Activated naive CD8-positive, alpha-beta T cell treated with anti-CD3 and anti-CD28 coated beads, Interleukin-2, amount 10 ng/mL, durations not matched to agents 7 days and 5 days (primary cell): Measurements from ENCODE around the gene ZBTB48. TPM values are rescaled to one million over a fixed set of nuclear protein-coding genes. Genes with fewer than 3 reads are reported as not detected.

Experiments
- ATAC-seq: fragments of 150-1000 bp; cut with Tn5 transposase; one replicate; pipeline ENCODE4 v1.10.0; 2021; ENCODE audit warnings: low read depth, moderate library complexity
- POLR2A ChIA-PET: fragments of 350-600 bp; sonication (Branson Sonifier 250); formaldehyde crosslinking; loops from one replicate; lab custom pipeline; 2021; ENCODE audit warnings: antibody characterized with exemption; lab: Charles Lee
- DNase-seq: peaks from one replicate; pipeline ENCODE4 v3.0.0; 2021
- H3K27ac Mint-ChIP-seq: one replicate; pipeline ENCODE4 v1.8.0; 2022; ENCODE audit warnings: mild to moderate bottlenecking, mixed read lengths
- H3K27me3 Mint-ChIP-seq: one replicate; pipeline ENCODE4 v1.8.0; 2022; ENCODE audit warnings: mild to moderate bottlenecking, moderate library complexity, mixed read lengths
- H3K36me3 Mint-ChIP-seq: one replicate; pipeline ENCODE4 v1.8.0; 2021; ENCODE audit warnings: mild to moderate bottlenecking, mixed read lengths
- H3K4me1 Mint-ChIP-seq: one replicate; pipeline ENCODE4 v1.8.0; 2021; ENCODE audit warnings: mixed read lengths
- H3K4me3 Mint-ChIP-seq: one replicate; pipeline ENCODE4 v1.8.0; 2022; ENCODE audit warnings: mild to moderate bottlenecking, moderate library complexity, mixed read lengths
- H3K9me3 Mint-ChIP-seq: one replicate; pipeline ENCODE4 v1.8.0; 2021; ENCODE audit warnings: mixed read lengths
- total RNA-seq, 2 experiments: library from RNA; stranded (reverse); gene quantifications; one replicate each; pipeline ENCODE4 v1.2.3, GENCODE V29; 2021

ZBTB48 gene
- total RNA-seq, 2 experiments from 2014 or later, result 42.7 to 52.9 TPM

GRCh38 chr1:6614929-6615785, 35.4 kb downstream of the ZBTB48 start:
- POLR2A ChIA-PET, result interaction anchor here (1.0 to 1.1 kb wide), 3 partner anchors 12 to 35 kb away, joined by 3 to 4 read pairs (median 3); partner anchors contain the start of gene ZBTB48
- peak overlapping the region; percentile 75 for H3K4me3 Mint-ChIP-seq
- H3K27ac Mint-ChIP-seq, result peak overlapping the region; percentile 60
- peaks cover 16% of the 10 kb centered on the region for H3K36me3 Mint-ChIP-seq
- no peak for ATAC-seq
- H3K4me1 Mint-ChIP-seq, result peaks cover 17% of the 10 kb centered on the region
- H3K9me3 Mint-ChIP-seq, result no peaks in the 10 kb centered on the region
- no peaks in the 10 kb centered on the region for H3K27me3 Mint-ChIP-seq
- DNase-seq, result peak; percentile 49

- no peak overlapping the region for H3K27ac Mint-ChIP-seq
- ATAC-seq (no peak), DNase-seq (no peak)
- POLR2A ChIA-PET, result no interaction called here
- no peaks in the 10 kb centered on the region for H3K9me3 Mint-ChIP-seq
- H3K4me3 Mint-ChIP-seq, result no peak overlapping the region
- peaks cover 21% of the 10 kb centered on the region for H3K36me3 Mint-ChIP-seq
- peaks cover 9% of the 10 kb centered on the region for H3K4me1 Mint-ChIP-seq
- no peaks in the 10 kb centered on the region for H3K27me3 Mint-ChIP-seq
These were observed 39.3 kb downstream of the ZBTB48 start for GRCh38 chr1:6619045-6619444.

GRCh38 chr1:6621429-6622391, 41.9 kb downstream of the ZBTB48 start:
- Mint-ChIP-seq H3K27ac (no peak overlapping the region), H3K27me3 (no peaks in the 10 kb centered on the region), H3K9me3 (no peaks in the 10 kb centered on the region), H3K4me3 (no peak overlapping the region), H3K36me3 (peaks cover 18% of the 10 kb centered on the region), H3K4me1 (peaks cover 15% of the 10 kb centered on the region)
- ATAC-seq (no peak), DNase-seq (no peak)
- POLR2A ChIA-PET, result no interaction called here

- H3K4me1 Mint-ChIP-seq, result peaks cover 23% of the 10 kb centered on the region
- H3K36me3 Mint-ChIP-seq, result peaks cover 18% of the 10 kb centered on the region
- no peaks in the 10 kb centered on the region for H3K9me3 Mint-ChIP-seq
- POLR2A ChIA-PET, result no interaction called here
- DNase-seq, result no peak
- no peak for ATAC-seq
- no peak overlapping the region for H3K4me3 Mint-ChIP-seq
- no peak overlapping the region for H3K27ac Mint-ChIP-seq
- no peaks in the 10 kb centered on the region for H3K27me3 Mint-ChIP-seq
These were observed 42.8 kb downstream of the ZBTB48 start for GRCh38 chr1:6622396-6623152.

- no peak for DNase-seq
- H3K4me1 Mint-ChIP-seq, result peaks cover 28% of the 10 kb centered on the region
- ATAC-seq, result no peak
- POLR2A ChIA-PET, result interaction anchor here (0.6 to 1.9 kb wide), 3 partner anchors 21 to 162 kb away, joined by 3 to 5 read pairs (median 3); partner anchors contain the start of gene KLHL21
- H3K4me3 Mint-ChIP-seq, result no peak overlapping the region
- no peak overlapping the region for H3K27ac Mint-ChIP-seq
- peaks cover 22% of the 10 kb centered on the region for H3K36me3 Mint-ChIP-seq
- H3K9me3 Mint-ChIP-seq, result no peaks in the 10 kb centered on the region
- H3K27me3 Mint-ChIP-seq, result no peaks in the 10 kb centered on the region
These were observed 43.6 kb downstream of the ZBTB48 start for GRCh38 chr1:6623269-6623965.

- Mint-ChIP-seq H3K36me3 (peaks cover 20% of the 10 kb centered on the region), H3K4me1 (peaks cover 29% of the 10 kb centered on the region)
These were observed 45.2 kb downstream of the ZBTB48 start, which contains the start of gene THAP3 for GRCh38 chr1:6624710-6625583. TSS of gene THAP3 (plus strand) at chr1:6624868. CDS start at chr1:6625219, 351 bp downstream.

GRCh38 chr1:6625584-6626149, 45.9 kb downstream of the ZBTB48 start:
- Mint-ChIP-seq H3K27ac (peak overlapping the region; percentile 86), H3K4me1 (peaks cover 29% of the 10 kb centered on the region), H3K9me3 (no peaks in the 10 kb centered on the region), H3K4me3 (peak overlapping the region; percentile 91), H3K36me3 (peaks cover 18% of the 10 kb centered on the region), H3K27me3 (no peaks in the 10 kb centered on the region)
- no peak for ATAC-seq
- no peak for DNase-seq
- POLR2A ChIA-PET, result interaction anchor here (0.7 to 1.4 kb wide), 3 partner anchors 21 to 80 kb away, joined by 3 to 6 read pairs (median 3); no protein-coding TSS in a partner anchor

More at GRCh38 chr1:6624710-6625583, 45.2 kb downstream of the ZBTB48 start, which contains the start of gene THAP3:
- H3K9me3 Mint-ChIP-seq, result no peaks in the 10 kb centered on the region
- POLR2A ChIA-PET, result interaction anchor here (0.7 to 1.9 kb wide), 6 partner anchors 20 to 125 kb away, joined by 3 to 6 read pairs (median 4); partner anchors contain the start of gene KLHL21
- H3K27ac Mint-ChIP-seq, result peak within 1 kb of the TSS; percentile 86
- H3K4me3 Mint-ChIP-seq, result peak within 1 kb of the TSS; percentile 91
- ATAC-seq (peak; percentile 95), DNase-seq (peak; percentile 90)
- H3K27me3 Mint-ChIP-seq, result no peaks in the 10 kb centered on the region

- Mint-ChIP-seq H3K4me3 (peak overlapping the region; percentile 91), H3K27me3 (no peaks in the 10 kb centered on the region), H3K36me3 (peaks cover 18% of the 10 kb centered on the region), H3K9me3 (no peaks in the 10 kb centered on the region), H3K4me1 (peaks cover 29% of the 10 kb centered on the region), H3K27ac (no peak overlapping the region)
- POLR2A ChIA-PET, result no interaction called here
- no peak for ATAC-seq
- no peak for DNase-seq
These were observed 47.2 kb downstream of the ZBTB48 start for GRCh38 chr1:6627031-6627430.

GRCh38 chr1:6627841-6628545, 48.2 kb downstream of the ZBTB48 start:
- DNase-seq, result no peak
- H3K4me3 Mint-ChIP-seq, result peak overlapping the region; percentile 48
- peaks cover 14% of the 10 kb centered on the region for H3K36me3 Mint-ChIP-seq
- POLR2A ChIA-PET, result no interaction called here
- peak overlapping the region; percentile 65 for H3K27ac Mint-ChIP-seq
- peaks cover 29% of the 10 kb centered on the region for H3K4me1 Mint-ChIP-seq
- no peaks in the 10 kb centered on the region for H3K27me3 Mint-ChIP-seq
- H3K9me3 Mint-ChIP-seq, result no peaks in the 10 kb centered on the region
- ATAC-seq, result no peak

- Mint-ChIP-seq H3K27me3 (no peaks in the 10 kb centered on the region), H3K9me3 (no peaks in the 10 kb centered on the region), H3K27ac (no peak overlapping the region), H3K4me3 (no peak overlapping the region), H3K36me3 (peaks cover 12% of the 10 kb centered on the region), H3K4me1 (peaks cover 26% of the 10 kb centered on the region)
- POLR2A ChIA-PET, result no interaction called here
- no peak for ATAC-seq
- DNase-seq, result no peak
These were observed 49.2 kb downstream of the ZBTB48 start for GRCh38 chr1:6628971-6629479.
